Chondrocyte (in vitro differentiated cells): ENCODE results near the gene TDP1. TPM values are rescaled to one million over a fixed set of nuclear protein-coding genes. Genes with fewer than 3 reads are reported as not detected.

ENCODE experiments used
- DNase-seq: peaks from one replicate; pipeline ENCODE4 v3.0.0; 2021; ENCODE audit warnings: mixed read lengths, low spot score
- H3K27ac Mint-ChIP-seq: one replicate; pipeline ENCODE4 v1.8.0; 2021; ENCODE audit warnings: mild to moderate bottlenecking, moderate library complexity, mixed read lengths; ENCODE audit not compliant: unreplicated experiment
- H3K27me3 Mint-ChIP-seq: 2 replicates; pipeline ENCODE4 v1.8.0; 2021; ENCODE audit warnings: low read depth, mixed read lengths
- H3K36me3 Mint-ChIP-seq: 2 replicates; pipeline ENCODE4 v1.8.0; 2021; ENCODE audit warnings: low read depth, mixed read lengths
- H3K4me1 Mint-ChIP-seq: 2 replicates; pipeline ENCODE4 v1.8.0; 2021; ENCODE audit warnings: low read depth, mild to moderate bottlenecking, mixed read lengths
- H3K4me3 Mint-ChIP-seq: one replicate; pipeline ENCODE4 v1.8.0; 2021; ENCODE audit warnings: mild to moderate bottlenecking, moderate library complexity, mixed read lengths; ENCODE audit not compliant: unreplicated experiment
- H3K9me3 Mint-ChIP-seq: 2 replicates; pipeline ENCODE4 v1.8.0; 2021; ENCODE audit warnings: low read depth, mixed read lengths
- CTCF ChIP-seq: fragments of 200-600 bp; sonication (generic); IDR thresholded peaks from 2 replicates; pipeline ENCODE4 v1.5.0; 2021; ENCODE audit warnings: antibody characterized with exemption, mild to moderate bottlenecking, moderate library complexity
- total RNA-seq: library from RNA; stranded (reverse); gene quantifications from 3 replicates; pipeline ENCODE4 v1.2.1, GENCODE V29; 2021

The TDP1 gene
- total RNA-seq, 1 donor from 2014 or later, result 15.0 TPM

DNA sequence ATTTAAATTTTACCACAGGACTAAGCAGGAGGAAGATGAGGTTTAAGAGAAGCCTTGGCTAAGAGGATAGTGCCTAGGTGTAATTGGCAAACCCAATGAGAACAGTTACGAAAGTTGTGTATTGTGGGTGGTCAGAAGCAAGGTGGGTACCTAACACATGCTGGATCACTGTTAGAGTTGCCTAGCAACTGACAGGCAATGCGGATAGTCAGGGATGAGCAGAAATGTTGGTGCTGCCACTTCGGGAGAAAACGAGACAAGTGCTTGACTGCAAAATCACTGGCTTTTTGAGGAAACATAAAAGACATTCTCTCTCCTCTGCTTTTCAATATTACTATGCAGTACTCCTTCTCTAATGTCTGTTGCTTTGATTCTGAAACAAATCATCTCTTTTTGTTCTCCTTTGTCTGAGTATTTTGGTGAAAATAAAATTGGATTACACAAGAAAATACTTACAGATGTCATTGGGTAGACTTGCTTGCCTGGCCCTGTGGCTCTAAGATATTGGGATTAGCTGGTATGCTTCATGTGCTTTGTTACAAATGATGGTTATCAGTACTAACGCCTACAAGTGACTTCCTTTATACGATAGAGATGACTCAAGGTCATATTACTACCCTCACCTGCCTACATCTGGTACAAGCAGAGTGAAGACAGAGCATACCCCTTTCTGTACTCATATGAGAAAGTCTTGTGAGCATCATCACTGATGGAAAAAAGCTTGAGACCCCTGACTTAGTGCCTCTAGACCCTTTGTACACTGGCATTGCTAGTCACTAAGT, 48.0 kb downstream of the TDP1 start:
- Mint-ChIP-seq H3K4me1 (no peaks in the 10 kb centered on the region), H3K36me3 (peaks cover 11% of the 10 kb centered on the region), H3K4me3 (no peak overlapping the region), H3K9me3 (no peaks in the 10 kb centered on the region), H3K27me3 (no peaks in the 10 kb centered on the region), H3K27ac (no peak overlapping the region)
- no peak for TF ChIP-seq CTCF
- no peak for DNase-seq

DNA sequence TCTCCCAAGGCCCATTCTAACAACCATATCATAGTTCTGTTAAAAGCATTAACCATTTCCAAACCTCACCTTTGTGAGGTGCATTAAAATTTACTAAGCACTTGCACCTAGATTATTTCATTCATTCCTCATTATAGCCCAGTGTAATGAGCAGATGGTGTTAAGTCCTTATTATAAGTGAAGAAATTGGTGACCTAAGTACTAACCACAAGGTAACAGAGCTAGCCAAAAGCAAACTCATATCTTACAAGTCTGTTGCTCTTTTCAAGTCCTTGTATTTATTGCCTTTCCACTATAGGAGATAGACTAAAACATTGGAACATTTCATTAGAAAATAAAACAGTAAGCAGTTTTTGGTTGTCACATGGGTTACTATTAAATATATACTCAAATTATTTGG, 49.7 kb downstream of the TDP1 start:
- no peaks in the 10 kb centered on the region for H3K27me3 Mint-ChIP-seq
- no peak for TF ChIP-seq CTCF

DNA sequence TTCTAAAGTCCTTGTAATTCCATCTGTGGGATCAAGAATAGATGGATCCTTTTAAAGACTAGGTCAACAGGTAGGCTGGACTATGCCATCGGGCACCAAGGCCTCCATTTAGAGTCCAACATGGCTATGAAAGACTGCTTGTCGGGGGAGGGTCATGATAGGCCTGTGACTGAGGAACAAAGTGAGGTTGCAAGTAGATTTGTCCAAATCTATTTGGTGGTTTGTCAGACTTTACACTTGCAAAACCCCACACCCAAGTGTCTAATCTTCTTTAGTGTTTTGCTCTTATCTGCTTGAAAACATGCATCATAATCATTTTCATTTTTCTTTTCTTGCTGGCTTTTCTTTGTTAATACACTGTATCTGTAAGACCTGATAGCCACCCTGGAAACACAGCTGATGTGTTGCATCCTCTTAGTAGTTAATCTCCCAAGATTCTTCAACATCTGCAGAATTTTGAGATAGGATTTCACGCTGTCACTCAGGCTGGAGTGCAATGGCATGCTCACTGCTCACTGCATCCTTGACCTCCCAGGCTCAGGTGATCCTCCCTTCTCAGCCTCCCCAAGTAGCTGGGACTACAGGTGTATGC, 50.3 kb downstream of the TDP1 start:
- peaks cover 16% of the 10 kb centered on the region for H3K36me3 Mint-ChIP-seq
- H3K4me1 Mint-ChIP-seq, result no peaks in the 10 kb centered on the region
- H3K27ac Mint-ChIP-seq, result no peak overlapping the region
- no peak overlapping the region for H3K4me3 Mint-ChIP-seq
- no peaks in the 10 kb centered on the region for H3K27me3 Mint-ChIP-seq
- DNase-seq, result no peak
- H3K9me3 Mint-ChIP-seq, result no peaks in the 10 kb centered on the region
- TF ChIP-seq CTCF, result no peak

More for the DNA sequence above, 49.7 kb downstream of the TDP1 start:
- Mint-ChIP-seq H3K4me1 (no peaks in the 10 kb centered on the region), H3K4me3 (no peak overlapping the region), H3K27ac (no peak overlapping the region), H3K36me3 (peaks cover 13% of the 10 kb centered on the region), H3K9me3 (no peaks in the 10 kb centered on the region)
- no peak for DNase-seq

- TF ChIP-seq CTCF, result no peak
- H3K9me3 Mint-ChIP-seq, result no peaks in the 10 kb centered on the region
- no peak overlapping the region for H3K4me3 Mint-ChIP-seq
- H3K27me3 Mint-ChIP-seq, result no peaks in the 10 kb centered on the region
- peaks cover 8% of the 10 kb centered on the region for H3K4me1 Mint-ChIP-seq
- DNase-seq, result no peak
- no peak overlapping the region for H3K27ac Mint-ChIP-seq
- peaks cover 42% of the 10 kb centered on the region for H3K36me3 Mint-ChIP-seq
Measured at GRCh38 chr14:90017371-90017770, 61.6 kb downstream of the TDP1 start.

GRCh38 chr14:90019824-90020523, 64.2 kb downstream of the TDP1 start:
- no peaks in the 10 kb centered on the region for H3K9me3 Mint-ChIP-seq
- no peak overlapping the region for H3K27ac Mint-ChIP-seq
- H3K4me1 Mint-ChIP-seq, result peaks cover 8% of the 10 kb centered on the region
- TF ChIP-seq CTCF, result no peak
- peaks cover 40% of the 10 kb centered on the region for H3K36me3 Mint-ChIP-seq
- no peaks in the 10 kb centered on the region for H3K27me3 Mint-ChIP-seq
- H3K4me3 Mint-ChIP-seq, result no peak overlapping the region
- DNase-seq, result no peak
